Measurements from ENCODE around the gene SEPTIN7. TPM values are rescaled to one million over a fixed set of nuclear protein-coding genes. Genes with fewer than 3 reads are reported as not detected.

Gene SEPTIN7
- total and polyA plus RNA-seq, 2 experiments from 2014 or later = 280 to 347 TPM

DNA sequence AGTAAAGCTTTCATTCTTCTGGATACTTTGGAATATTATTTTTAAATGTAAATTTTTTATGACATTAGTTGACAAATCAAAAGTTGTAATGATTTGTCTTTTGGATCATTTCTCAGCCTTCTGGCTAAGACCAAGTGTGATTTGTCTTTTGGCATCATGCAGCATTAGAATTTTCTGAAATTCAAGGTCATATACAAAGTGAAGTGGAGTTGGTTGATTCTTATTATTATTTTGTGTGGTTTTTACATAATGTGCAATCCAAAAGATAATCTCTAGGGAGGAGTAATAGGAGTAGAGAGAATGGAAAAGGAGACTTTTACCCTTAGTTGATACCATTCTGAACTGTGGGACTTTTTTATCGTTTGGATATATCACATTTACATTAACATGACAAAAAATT, 24.2 kb upstream of the SEPTIN7 start:
- WGBS (ENCODE audit: low lambda C conversion rate, missing lambda C conversion rate) = 89% methylated on average over 1 of the region's 1 CpG
- Histone ChIP-seq H4K20me1 (ENCODE audit: insufficient read depth, poor library complexity, severe bottlenecking) (no peaks in the 10 kb centered on the region), H3K9me2 (replicated peaks; ENCODE audit: insufficient read depth) (no peaks in the 10 kb centered on the region), H3K4me1 (ENCODE audit: insufficient read depth) (peaks cover 7% of the 10 kb centered on the region), H3K4me3 (no peak overlapping the region), H3K79me2 (no peaks in the 10 kb centered on the region), H2AFZ (no peak overlapping the region), H3K9me3 (ENCODE audit: low read depth) (no peaks in the 10 kb centered on the region), H3K4me2 (no peak overlapping the region), H3K27ac (no peak overlapping the region), H3K27me3 (no peaks in the 10 kb centered on the region), H3K36me3 (replicated peaks; ENCODE audit: insufficient read depth, low read depth) (no peaks in the 10 kb centered on the region)
- no peak for DNase-seq (ENCODE audit: low spot score)
- TF ChIP-seq EZH2 (IDR thresholded peaks at IDR 0.05; ENCODE audit: borderline replicate concordance) (no peak), EZH2phosphoT487 (IDR thresholded peaks at IDR 0.05; ENCODE audit: low read depth, severe bottlenecking, unreplicated experiment) (no peak)
- TF ChIP-seq, protein P1, sequence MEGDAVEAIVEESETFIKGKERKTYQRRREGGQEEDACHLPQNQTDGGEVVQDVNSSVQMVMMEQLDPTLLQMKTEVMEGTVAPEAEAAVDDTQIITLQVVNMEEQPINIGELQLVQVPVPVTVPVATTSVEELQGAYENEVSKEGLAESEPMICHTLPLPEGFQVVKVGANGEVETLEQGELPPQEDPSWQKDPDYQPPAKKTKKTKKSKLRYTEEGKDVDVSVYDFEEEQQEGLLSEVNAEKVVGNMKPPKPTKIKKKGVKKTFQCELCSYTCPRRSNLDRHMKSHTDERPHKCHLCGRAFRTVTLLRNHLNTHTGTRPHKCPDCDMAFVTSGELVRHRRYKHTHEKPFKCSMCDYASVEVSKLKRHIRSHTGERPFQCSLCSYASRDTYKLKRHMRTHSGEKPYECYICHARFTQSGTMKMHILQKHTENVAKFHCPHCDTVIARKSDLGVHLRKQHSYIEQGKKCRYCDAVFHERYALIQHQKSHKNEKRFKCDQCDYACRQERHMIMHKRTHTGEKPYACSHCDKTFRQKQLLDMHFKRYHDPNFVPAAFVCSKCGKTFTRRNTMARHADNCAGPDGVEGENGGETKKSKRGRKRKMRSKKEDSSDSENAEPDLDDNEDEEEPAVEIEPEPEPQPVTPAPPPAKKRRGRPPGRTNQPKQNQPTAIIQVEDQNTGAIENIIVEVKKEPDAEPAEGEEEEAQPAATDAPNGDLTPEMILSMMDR (IDR thresholded peaks at IDR 0.05; ENCODE audit: poor library complexity) = no peak

DNA sequence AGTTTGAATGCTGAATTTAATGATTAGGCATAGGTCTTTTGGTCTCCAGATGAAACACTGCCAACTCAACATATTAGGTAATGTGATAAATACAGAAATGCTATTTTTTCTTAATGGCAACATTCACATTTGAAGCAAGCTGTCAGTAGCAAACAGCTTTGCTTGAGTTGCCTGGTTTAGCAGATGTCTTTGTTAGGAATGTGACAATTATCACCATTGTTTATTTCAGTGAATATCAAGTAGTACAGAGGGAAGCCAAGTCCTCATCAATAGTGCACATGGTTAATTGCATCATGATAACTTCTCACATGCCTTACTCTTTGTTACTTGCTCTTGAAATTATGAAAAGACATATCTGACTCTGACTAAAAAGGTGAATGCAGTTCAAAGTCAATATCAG, 23.7 kb upstream of the SEPTIN7 start:
- Histone ChIP-seq H3K79me2 (no peaks in the 10 kb centered on the region), H4K20me1 (ENCODE audit: insufficient read depth, poor library complexity, severe bottlenecking) (no peaks in the 10 kb centered on the region), H3K4me1 (ENCODE audit: insufficient read depth) (peaks cover 7% of the 10 kb centered on the region), H2AFZ (no peak overlapping the region), H3K36me3 (replicated peaks; ENCODE audit: insufficient read depth, low read depth) (no peaks in the 10 kb centered on the region), H3K4me3 (no peak overlapping the region), H3K9me3 (ENCODE audit: low read depth) (no peaks in the 10 kb centered on the region), H3K27me3 (no peaks in the 10 kb centered on the region), H3K9me2 (replicated peaks; ENCODE audit: insufficient read depth) (no peaks in the 10 kb centered on the region), H3K27ac (no peak overlapping the region), H3K4me2 (no peak overlapping the region)
- DNase-seq (ENCODE audit: low spot score) = no peak
- TF ChIP-seq EZH2phosphoT487 (IDR thresholded peaks at IDR 0.05; ENCODE audit: low read depth, severe bottlenecking, unreplicated experiment) (no peak), EZH2 (IDR thresholded peaks at IDR 0.05; ENCODE audit: borderline replicate concordance) (no peak)
- TF ChIP-seq, protein P1 (IDR thresholded peaks at IDR 0.05; ENCODE audit: poor library complexity) = no peak

GRCh38 chr7:35780070-35780469, 20.8 kb upstream of the SEPTIN7 start:
- H3K9me2 ChIP-seq (replicated peaks; ENCODE audit: insufficient read depth) = no peaks in the 10 kb centered on the region
- H3K4me2 ChIP-seq = no peak overlapping the region
- peaks cover 7% of the 10 kb centered on the region for H3K4me1 ChIP-seq (ENCODE audit: insufficient read depth)
- no peak for TF ChIP-seq EZH2 (IDR thresholded peaks at IDR 0.05; ENCODE audit: borderline replicate concordance)
- no peak for TF ChIP-seq EZH2phosphoT487 (IDR thresholded peaks at IDR 0.05; ENCODE audit: low read depth, severe bottlenecking, unreplicated experiment)
- TF ChIP-seq, protein P1 (IDR thresholded peaks at IDR 0.05; ENCODE audit: poor library complexity) = no peak
- WGBS (ENCODE audit: low lambda C conversion rate, missing lambda C conversion rate) = 85% methylated on average over 1 of the region's 1 CpG
- no peaks in the 10 kb centered on the region for H3K27me3 ChIP-seq
- H3K9me3 ChIP-seq (ENCODE audit: low read depth) = no peaks in the 10 kb centered on the region
- H3K79me2 ChIP-seq = no peaks in the 10 kb centered on the region
- H3K36me3 ChIP-seq (replicated peaks; ENCODE audit: insufficient read depth, low read depth) = no peaks in the 10 kb centered on the region
- H2AFZ ChIP-seq = no peak overlapping the region
- H3K27ac ChIP-seq = no peak overlapping the region
- H3K4me3 ChIP-seq = no peak overlapping the region
- no peaks in the 10 kb centered on the region for H4K20me1 ChIP-seq (ENCODE audit: insufficient read depth, poor library complexity, severe bottlenecking)
- DNase-seq (ENCODE audit: low spot score) = no peak

DNA sequence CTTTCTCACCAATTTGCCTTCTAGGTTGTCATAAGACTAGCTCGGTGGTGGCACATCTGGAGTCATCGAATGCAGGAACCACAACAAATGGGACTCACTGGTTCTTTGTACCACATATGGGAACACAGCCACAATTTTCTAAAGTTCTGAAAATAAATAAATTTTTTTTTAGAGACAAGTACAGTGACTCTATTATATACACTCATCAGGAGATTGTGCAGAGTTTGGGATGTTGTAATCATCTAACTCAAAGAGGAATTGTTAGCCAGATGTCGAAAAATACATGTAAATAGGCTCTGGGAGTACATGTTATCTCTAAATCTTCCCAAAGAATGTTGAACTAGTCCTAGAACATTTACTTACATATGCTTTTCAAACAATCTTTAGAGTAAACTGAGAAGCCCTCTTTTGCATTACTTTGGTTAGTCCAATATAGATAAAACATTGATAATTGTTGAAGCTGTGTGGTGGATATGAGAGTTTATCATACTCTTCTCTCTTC, 19.6 kb upstream of the SEPTIN7 start:
- H3K4me2 ChIP-seq = no peak overlapping the region
- no peak overlapping the region for H2AFZ ChIP-seq
- no peaks in the 10 kb centered on the region for H3K9me2 ChIP-seq (replicated peaks; ENCODE audit: insufficient read depth)
- no peak for TF ChIP-seq EZH2 (IDR thresholded peaks at IDR 0.05; ENCODE audit: borderline replicate concordance)
- TF ChIP-seq, protein P1 (IDR thresholded peaks at IDR 0.05; ENCODE audit: poor library complexity) = no peak
- TF ChIP-seq EZH2phosphoT487 (IDR thresholded peaks at IDR 0.05; ENCODE audit: low read depth, severe bottlenecking, unreplicated experiment) = no peak
- no peaks in the 10 kb centered on the region for H3K79me2 ChIP-seq
- no peaks in the 10 kb centered on the region for H3K9me3 ChIP-seq (ENCODE audit: low read depth)
- no peaks in the 10 kb centered on the region for H3K27me3 ChIP-seq
- peak overlapping the region; percentile 48 for H3K27ac ChIP-seq
- no peaks in the 10 kb centered on the region for H4K20me1 ChIP-seq (ENCODE audit: insufficient read depth, poor library complexity, severe bottlenecking)
- WGBS (ENCODE audit: low lambda C conversion rate, missing lambda C conversion rate) = 65% methylated on average over 3 of the region's 3 CpGs
- H3K4me3 ChIP-seq = no peak overlapping the region
- H3K36me3 ChIP-seq (replicated peaks; ENCODE audit: insufficient read depth, low read depth) = no peaks in the 10 kb centered on the region
- peaks cover 7% of the 10 kb centered on the region for H3K4me1 ChIP-seq (ENCODE audit: insufficient read depth)
- DNase-seq (ENCODE audit: low spot score) = no peak

Data from hepatocyte (in vitro differentiated cells).